Tongue (tissue), 2 donors: ENCODE data around the gene SNRPA1. TPM values are rescaled to one million over a fixed set of nuclear protein-coding genes. Genes with fewer than 3 reads are reported as not detected.
A peak's percentile ranks its signal among the peaks of the same experiment; 100 is the strongest.
"Not testable (repeated sequence)": the region's sequence is repeated elsewhere in the genome, so short reads cannot be mapped to it uniquely, and the experiment has no call there.

ENCODE experiments used
- DNase-seq: peaks from one replicate; pipeline ENCODE4 v3.0.0-alpha.2; 2015
- total RNA-seq: library from RNA; depleted of rRNA; stranded (reverse); fragments of >200 nt; gene quantifications from one replicate; pipeline ENCODE4 v1.2.3, GENCODE V29; 2014

SNRPA1 gene
- total RNA-seq, 1 donor from 2014 or later, result 32.9 TPM

- no peak for DNase-seq
Observed at GRCh38 chr15:101293122-101293521, 1.9 kb downstream of the SNRPA1 start.

GRCh38 chr15:101288905-101289513 is 6.0 kb downstream of the SNRPA1 start:
- peak; percentile 62 for DNase-seq

GRCh38 chr15:101287342-101287741 is 7.7 kb downstream of the SNRPA1 start:
- DNase-seq, result not testable (repeated sequence)

- no peak for DNase-seq
Observed at GRCh38 chr15:101286471-101287114, 8.5 kb downstream of the SNRPA1 start.

GRCh38 chr15:101283931-101284330 is 11.1 kb downstream of the SNRPA1 start:
- DNase-seq, result no peak

- DNase-seq, result no peak
Observed at GRCh38 chr15:101280007-101280406, 15.0 kb downstream of the SNRPA1 start.

- peak; percentile 84 for DNase-seq
Observed at GRCh38 chr15:101277943-101278564, 17.0 kb downstream of the SNRPA1 start.

GRCh38 chr15:101277038-101277822 is 17.8 kb downstream of the SNRPA1 start, which contains the start of gene SELENOS:
Gene SELENOS (minus strand): TSS chr15:101277485. CDS start chr15:101277417, 68 bp downstream.
- DNase-seq, result peak; percentile 96

GRCh38 chr15:101276501-101277037 is 18.5 kb downstream of the SNRPA1 start:
- no peak for DNase-seq

GRCh38 chr15:101275018-101275417 is 20.0 kb downstream of the SNRPA1 start:
- DNase-seq, result no peak

- DNase-seq, result no peak
Observed at GRCh38 chr15:101273534-101273933, 21.5 kb downstream of the SNRPA1 start.

GRCh38 chr15:101272584-101272983 is 22.5 kb downstream of the SNRPA1 start:
- DNase-seq, result no peak

GRCh38 chr15:101269479-101270223 is 25.4 kb downstream of the SNRPA1 start:
- DNase-seq, result no peak

- no peak for DNase-seq
Observed at GRCh38 chr15:101267320-101268104, 27.5 kb downstream of the SNRPA1 start.

GRCh38 chr15:101266787-101267186 is 28.3 kb downstream of the SNRPA1 start:
- no peak for DNase-seq

GRCh38 chr15:101266034-101266433 is 29.0 kb downstream of the SNRPA1 start:
- DNase-seq, result peak; percentile 77

GRCh38 chr15:101264911-101265641 is 30.0 kb downstream of the SNRPA1 start:
- DNase-seq, result no peak

- DNase-seq, result no peak
Observed at GRCh38 chr15:101264011-101264410, 31.0 kb downstream of the SNRPA1 start.

- no peak for DNase-seq
Observed at GRCh38 chr15:101262551-101262950, 32.5 kb downstream of the SNRPA1 start.
